SK-N-SH (cell line): Measurements from ENCODE around the gene ATP6V1C2. TPM values are rescaled to one million over a fixed set of nuclear protein-coding genes. Genes with fewer than 3 reads are reported as not detected.

Source experiments
- CTCF ChIA-PET: fragments of 300-600, 350-600 bp; formaldehyde crosslinking; extraction: SDS; loops from one replicate; lab custom pipeline; 2021; lab: Yijun Ruan, JAX
- POLR2A ChIA-PET: fragments of 350-600 bp; sonication (Branson Sonifier 250); formaldehyde crosslinking; extraction: SDS; loops from one replicate; lab custom pipeline; 2020; ENCODE audit warnings: antibody characterized with exemption, inconsistent platforms; lab: Yijun Ruan, JAX
- DNase-seq: peaks from one replicate; pipeline ENCODE4 v3.0.0; 2012
- H2AFZ ChIP-seq: fragments of 200-600 bp; sonication (generic); 2 replicates; pipeline ENCODE4 v1.8.1; 2016; ENCODE audit warnings: antibody characterized with exemption, mild to moderate bottlenecking, low read depth
- H3F3A ChIP-seq: fragments of 200-600 bp; sonication (generic); replicated peaks from 2 replicates; pipeline ENCODE3; 2016; ENCODE audit warnings: antibody characterized with exemption, mild to moderate bottlenecking; ENCODE audit not compliant: insufficient read depth
- H3K27ac ChIP-seq, 2 experiments: fragments of 200-500 bp in 1 of 2; fragments of 200-600 bp in 1 of 2; sonication (Bioruptor generic) in 1 of 2; sonication (generic), shearing (Covaris generic) in 1 of 2; 2 replicates each; pipeline versions ENCODE4 v1.5.1 to v1.6.1; 2014 to 2016; ENCODE audit warnings: low read depth in 2 of 2, inconsistent platforms in 1 of 2, low read length in 1 of 2, mild to moderate bottlenecking in 1 of 2, mixed read lengths in 1 of 2
- H3K27me3 ChIP-seq: fragments of 200-600 bp; sonication (generic), shearing (Covaris generic); 2 replicates; pipeline ENCODE4 v1.6.1; 2016; ENCODE audit warnings: mixed run types; ENCODE audit not compliant: insufficient read depth
- H3K36me3 ChIP-seq, 2 experiments: fragments of 200-500 bp in 1 of 2; fragments of 200-600 bp in 1 of 2; sonication (Bioruptor generic) in 1 of 2; sonication (generic) in 1 of 2; replicated peaks in 1 of 2; 2 replicates each; pipeline versions ENCODE3 to v1.5.1; 2014 to 2016; ENCODE audit warnings: low read length in 1 of 2, mild to moderate bottlenecking in 1 of 2; ENCODE audit not compliant: insufficient read depth in 2 of 2, control insufficient read depth in 1 of 2
- H3K4me1 ChIP-seq, 2 experiments: fragments of 200-500 bp in 1 of 2; fragments of 200-600 bp in 1 of 2; sonication (Bioruptor generic) in 1 of 2; sonication (generic), shearing (Covaris generic) in 1 of 2; 2 replicates each; pipeline versions ENCODE4 v1.5.1 to v1.6.1; 2014 to 2016; ENCODE audit warnings: low read depth in 1 of 2, low read length in 1 of 2, mixed run types in 1 of 2; ENCODE audit not compliant: insufficient read depth in 2 of 2, control insufficient read depth in 1 of 2
- H3K4me2 ChIP-seq: fragments of 200-600 bp; sonication (generic), shearing (Covaris generic); 2 replicates; pipeline ENCODE4 v1.6.1; 2017; ENCODE audit warnings: mixed run types
- H3K4me3 ChIP-seq, 2 experiments: fragments of 200-500 bp in 1 of 2; fragments of 200-600 bp in 1 of 2; sonication (Bioruptor generic) in 1 of 2; sonication (generic), shearing (Covaris generic) in 1 of 2; 2 replicates each; pipeline versions ENCODE4 v1.5.1 to v1.8.1; 2014 to 2016; ENCODE audit warnings: low read depth in 2 of 2, inconsistent platforms in 1 of 2, low read length in 1 of 2, mild to moderate bottlenecking in 1 of 2, mixed read lengths in 1 of 2, moderate library complexity in 1 of 2
- H3K79me2 ChIP-seq: fragments of 200-600 bp; sonication (generic); 2 replicates; pipeline ENCODE4 v1.8.1; 2017; ENCODE audit warnings: mild to moderate bottlenecking; ENCODE audit not compliant: insufficient read depth
- H3K9ac ChIP-seq: fragments of 200-600 bp; sonication (generic); 2 replicates; pipeline ENCODE4 v1.6.1; 2017; ENCODE audit warnings: mixed run types
- H3K9me2 ChIP-seq: fragments of 200-600 bp; sonication (generic); 2 replicates; pipeline ENCODE4 v1.6.1; 2017; ENCODE audit warnings: mixed run types
- H3K9me3 ChIP-seq: fragments of 200-600 bp; sonication (generic); 2 replicates; pipeline ENCODE4 v1.6.1; 2017; ENCODE audit warnings: mixed run types, mild to moderate bottlenecking, moderate library complexity
- H4K20me1 ChIP-seq: fragments of 200-600 bp; sonication (generic); 2 replicates; pipeline ENCODE4 v1.6.1; 2017; ENCODE audit warnings: mild to moderate bottlenecking, mixed run types; ENCODE audit not compliant: insufficient read depth
- CTCF ChIP-seq: fragments of 200-600 bp; sonication (generic); IDR thresholded peaks from 2 replicates; pipeline ENCODE4 v1.6.1; 2017; ENCODE audit warnings: antibody characterized with exemption, mild to moderate bottlenecking, moderate library complexity
- EP300 ChIP-seq, 2 experiments: IDR thresholded peaks; 2 replicates each; pipeline versions ENCODE4 v1.4.0 to v1.6.1; 2012; ENCODE audit warnings: borderline replicate concordance in 1 of 2, low read depth in 1 of 2, low read length in 1 of 2
- EZH2phosphoT487 ChIP-seq: fragments of 200-600 bp; sonication (generic); IDR thresholded peaks from 2 replicates; pipeline ENCODE4 v1.6.1; 2017; ENCODE audit warnings: low read depth, mixed run types, mild to moderate bottlenecking, antibody characterized with exemption, moderate library complexity, borderline replicate concordance
- GATA2 ChIP-seq: sonication (generic); formaldehyde crosslinking; IDR thresholded peaks from 2 replicates; pipeline ENCODE4 v1.5.0; 2020; ENCODE audit warnings: mild to moderate bottlenecking, missing genetic modification reagents
- MAX ChIP-seq: IDR thresholded peaks from 2 replicates; pipeline ENCODE4 v1.4.0; 2012; ENCODE audit warnings: low read depth
- MEF2A ChIP-seq: IDR thresholded peaks from 2 replicates; pipeline ENCODE4 v1.4.0; 2012; ENCODE audit warnings: low read depth, borderline replicate concordance
- PBX3 ChIP-seq: IDR thresholded peaks from 2 replicates; pipeline ENCODE4; 2012
- REST ChIP-seq: IDR thresholded peaks from 2 replicates; pipeline ENCODE4 v1.6.1; 2012; ENCODE audit warnings: mild to moderate bottlenecking, low read depth, low read length, moderate library complexity
- RFX5 ChIP-seq: IDR thresholded peaks from 2 replicates; pipeline ENCODE4 v1.6.1; 2012; ENCODE audit warnings: mild to moderate bottlenecking, improper control_type of control experiment, low read length
- SMC3 ChIP-seq: IDR thresholded peaks from 2 replicates; pipeline ENCODE4 v1.6.1; 2012; ENCODE audit warnings: low read depth, low read length, improper control_type of control experiment
- TCF12 ChIP-seq: IDR thresholded peaks from 2 replicates; pipeline ENCODE4 v1.4.0; 2012
- ZBTB33 ChIP-seq: IDR thresholded peaks from 2 replicates; pipeline ENCODE4 v1.4.0; 2012; ENCODE audit warnings: low read depth, borderline replicate concordance
- WGBS: methylation state at CpG from one replicate; pipeline ENCODE4 v1.1.6; 2017; ENCODE audit warnings: low lambda C conversion rate; 5-methylcytosine and 5-hydroxymethylcytosine counted together
- polyA plus RNA-seq, 3 experiments: library from polyadenylated mRNA; depleted of rRNA; stranded (reverse); fragments of >200 nt; gene quantifications; 2 replicates each; pipeline ENCODE4 v1.2.3, GENCODE V29; 2012

Gene ATP6V1C2
- polyA plus RNA-seq, 1 of the 3 experiments (the other 2 are of a cell fraction), result 0.12 TPM

GRCh38 chr2:10768063-10768507, 46.7 kb downstream of the ATP6V1C2 start (continued):
- TF ChIP-seq ZBTB33, result no peak
- no peak for TF ChIP-seq SMC3
- no peak for TF ChIP-seq EP300 (IDR thresholded peaks at IDR 0.05; ENCODE audit: borderline replicate concordance in 1 of 2, low read depth in 1 of 2, low read length in 1 of 2)
- no peak for TF ChIP-seq REST
- TF ChIP-seq TCF12, result no peak
- no peak for TF ChIP-seq PBX3
- no peak for TF ChIP-seq MEF2A

- POLR2A ChIA-PET, result no interaction called here
- no peak for TF ChIP-seq CTCF
- no peak for TF ChIP-seq GATA2 (CRISPR knock-in tag)
- TF ChIP-seq EZH2phosphoT487, result no peak
- TF ChIP-seq RFX5, result no peak
- TF ChIP-seq MAX, result no peak
- TF ChIP-seq, all 33 proteins: peak for 0
- no peaks in the 10 kb centered on the region for H4K20me1 ChIP-seq
- CTCF ChIA-PET, result interaction anchor here (1.0 to 2.2 kb wide), 2 partner anchors 28 to 61 kb away, joined by 3 to 7 read pairs; no protein-coding TSS in a partner anchor
- no peak overlapping the region for H3K9ac ChIP-seq
- peak; percentile 35 for DNase-seq
- no peak overlapping the region for H2AFZ ChIP-seq
- no peaks in the 10 kb centered on the region for H3K79me2 ChIP-seq
- H3K27me3 ChIP-seq, result 0 out of 2 replicates have a peak, but pooled peaks cover 5% of the 10 kb centered on the region
- H3K36me3 ChIP-seq, result no peaks in the 10 kb centered on the region
- H3K27ac ChIP-seq, result no peak overlapping the region
- WGBS, result 81% methylated on average over 17 of the region's 22 CpGs
- no peak overlapping the region for H3K4me3 ChIP-seq
- no peak overlapping the region for H3K4me2 ChIP-seq
- H3K9me3 ChIP-seq, result no peaks in the 10 kb centered on the region
- H3K9me2 ChIP-seq, result no peaks in the 10 kb centered on the region
- H3F3A ChIP-seq, result no peaks in the 10 kb centered on the region
- peaks cover 0 to 21% of the 10 kb centered on the region in 2 experiments; a peak in 1 of 4 replicates for H3K4me1 ChIP-seq
Observed at GRCh38 chr2:10770956-10771750, 49.7 kb downstream of the ATP6V1C2 start.
